ENCODE measurements around the gene IGSF21.

DNA sequence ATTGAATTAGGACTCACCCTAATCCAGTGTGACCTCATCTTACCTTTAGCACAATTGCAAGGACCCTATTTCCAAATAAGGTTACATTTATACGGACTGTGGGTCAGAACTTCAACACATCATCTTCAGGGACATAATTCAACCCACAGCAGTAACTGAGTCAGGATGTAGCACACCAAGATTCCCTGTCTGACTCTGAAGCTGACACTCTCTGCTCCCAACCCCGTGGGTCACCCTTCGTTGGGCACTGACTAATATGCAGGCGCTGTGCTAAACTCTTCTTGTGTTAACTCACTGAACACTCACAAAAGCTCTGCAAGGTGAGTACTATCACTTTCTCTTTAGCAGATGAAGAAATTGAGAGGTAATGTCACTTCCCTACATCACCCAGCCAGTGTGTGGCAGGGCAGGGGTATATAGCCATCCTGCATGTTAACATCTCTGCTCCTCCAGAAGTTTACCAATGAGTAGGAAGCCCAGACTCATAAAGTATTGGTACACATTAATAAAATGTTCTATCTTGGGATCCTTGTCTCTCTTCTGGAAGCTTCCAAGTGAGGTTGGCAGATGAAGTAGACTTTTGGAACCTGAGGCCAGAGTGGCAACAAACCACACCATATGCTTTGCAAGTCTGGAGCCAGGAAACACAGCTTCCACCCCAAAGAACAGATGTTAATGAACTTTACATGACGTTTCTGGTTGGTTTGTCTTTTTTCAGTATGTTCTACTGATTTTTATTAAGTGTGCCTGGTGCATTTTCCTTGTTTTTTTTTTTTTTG, 233.9 kb downstream of the IGSF21 start:
- TF ChIP-seq, protein P1, sequence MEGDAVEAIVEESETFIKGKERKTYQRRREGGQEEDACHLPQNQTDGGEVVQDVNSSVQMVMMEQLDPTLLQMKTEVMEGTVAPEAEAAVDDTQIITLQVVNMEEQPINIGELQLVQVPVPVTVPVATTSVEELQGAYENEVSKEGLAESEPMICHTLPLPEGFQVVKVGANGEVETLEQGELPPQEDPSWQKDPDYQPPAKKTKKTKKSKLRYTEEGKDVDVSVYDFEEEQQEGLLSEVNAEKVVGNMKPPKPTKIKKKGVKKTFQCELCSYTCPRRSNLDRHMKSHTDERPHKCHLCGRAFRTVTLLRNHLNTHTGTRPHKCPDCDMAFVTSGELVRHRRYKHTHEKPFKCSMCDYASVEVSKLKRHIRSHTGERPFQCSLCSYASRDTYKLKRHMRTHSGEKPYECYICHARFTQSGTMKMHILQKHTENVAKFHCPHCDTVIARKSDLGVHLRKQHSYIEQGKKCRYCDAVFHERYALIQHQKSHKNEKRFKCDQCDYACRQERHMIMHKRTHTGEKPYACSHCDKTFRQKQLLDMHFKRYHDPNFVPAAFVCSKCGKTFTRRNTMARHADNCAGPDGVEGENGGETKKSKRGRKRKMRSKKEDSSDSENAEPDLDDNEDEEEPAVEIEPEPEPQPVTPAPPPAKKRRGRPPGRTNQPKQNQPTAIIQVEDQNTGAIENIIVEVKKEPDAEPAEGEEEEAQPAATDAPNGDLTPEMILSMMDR (IDR thresholded peaks at IDR 0.05; ENCODE audit: low read length), result no peak
- no peak for TF ChIP-seq EZH2 (IDR thresholded peaks at IDR 0.05; ENCODE audit: borderline replicate concordance, low read length)

All from OCI-LY1 (cell line).